ENCODE measurements around the gene ADGRL2.

ADGRL2 gene

GRCh38 chr1:81974883-81975555 lies 174.3 kb downstream of the ADGRL2 start:
- no peak for TF ChIP-seq CTCF (IDR thresholded peaks at IDR 0.05; ENCODE audit: extremely low read depth, insufficient read depth, missing control alignments)
- in situ Hi-C loops (cut with MboI; ENCODE audit: low pct_unique_long_range_greater_than_20kb, low sequenced_read_pairs, unreplicated experiment) = no loop called here
- no peak for DNase-seq (ENCODE audit: low spot score)

- no peak for TF ChIP-seq CTCF (IDR thresholded peaks at IDR 0.05; ENCODE audit: extremely low read depth, insufficient read depth, missing control alignments)
- in situ Hi-C loops (cut with MboI; ENCODE audit: low pct_unique_long_range_greater_than_20kb, low sequenced_read_pairs, unreplicated experiment) = no loop called here
- no peak for DNase-seq (ENCODE audit: low spot score)
These were observed 175.8 kb downstream of the ADGRL2 start for GRCh38 chr1:81976539-81976938.

- TF ChIP-seq CTCF (IDR thresholded peaks at IDR 0.05; ENCODE audit: extremely low read depth, insufficient read depth, missing control alignments) = no peak
- in situ Hi-C loops (cut with MboI; ENCODE audit: low pct_unique_long_range_greater_than_20kb, low sequenced_read_pairs, unreplicated experiment) = no loop called here
- DNase-seq (ENCODE audit: low spot score) = no peak
These were observed 178.2 kb downstream of the ADGRL2 start for GRCh38 chr1:81978945-81979344.

- DNase-seq (ENCODE audit: low spot score) = no peak
- no peak for TF ChIP-seq CTCF (IDR thresholded peaks at IDR 0.05; ENCODE audit: extremely low read depth, insufficient read depth, missing control alignments)
These were observed 181.8 kb downstream of the ADGRL2 start for GRCh38 chr1:81982523-81982922.

GRCh38 chr1:81989524-81989923 lies 188.8 kb downstream of the ADGRL2 start:
- in situ Hi-C loops (cut with MboI; ENCODE audit: low pct_unique_long_range_greater_than_20kb, low sequenced_read_pairs, unreplicated experiment) = no loop called here
- no peak for DNase-seq (ENCODE audit: low spot score)
- no peak for TF ChIP-seq CTCF (IDR thresholded peaks at IDR 0.05; ENCODE audit: extremely low read depth, insufficient read depth, missing control alignments)

More at GRCh38 chr1:81982523-81982922, 181.8 kb downstream of the ADGRL2 start:
- in situ Hi-C loops (cut with MboI; ENCODE audit: low pct_unique_long_range_greater_than_20kb, low sequenced_read_pairs, unreplicated experiment) = no loop called here

- in situ Hi-C loops (cut with MboI; ENCODE audit: low pct_unique_long_range_greater_than_20kb, low sequenced_read_pairs, unreplicated experiment) = no loop called here
- no peak for TF ChIP-seq CTCF (IDR thresholded peaks at IDR 0.05; ENCODE audit: extremely low read depth, insufficient read depth, missing control alignments)
- DNase-seq (ENCODE audit: low spot score) = no peak
These were observed 189.5 kb downstream of the ADGRL2 start for GRCh38 chr1:81990241-81990640.
